Activated naive CD8-positive, alpha-beta T cell treated with anti-CD3 and anti-CD28 coated beads, Interleukin-2, amount 50 U/mL, for 24 hours (primary cell): ENCODE results near the gene PCDHB11.
"Not testable (repeated sequence)": the region's sequence is repeated elsewhere in the genome, so short reads cannot be mapped to it uniquely, and the experiment has no call there.

Experiments used
- ATAC-seq: fragments of 150-1000 bp; cut with Tn5 transposase; one replicate; pipeline ENCODE4 v1.10.0; 2021
- DNase-seq: peaks from one replicate; pipeline ENCODE4 v3.0.0; 2021
- H3K27ac Mint-ChIP-seq: one replicate; pipeline ENCODE4 v1.8.0; 2021; ENCODE audit warnings: mild to moderate bottlenecking, mixed read lengths
- H3K27me3 Mint-ChIP-seq: one replicate; pipeline ENCODE4 v1.8.0; 2021; ENCODE audit warnings: mixed read lengths
- H3K36me3 Mint-ChIP-seq: one replicate; pipeline ENCODE4 v1.8.0; 2021; ENCODE audit warnings: low read depth, mixed read lengths
- H3K4me1 Mint-ChIP-seq: one replicate; pipeline ENCODE4 v1.8.0; 2021; ENCODE audit warnings: mixed read lengths
- H3K4me3 Mint-ChIP-seq: one replicate; pipeline ENCODE4 v1.8.0; 2021; ENCODE audit warnings: mild to moderate bottlenecking, moderate library complexity, mixed read lengths
- H3K9me3 Mint-ChIP-seq: one replicate; pipeline ENCODE4 v1.8.0; 2021; ENCODE audit warnings: mixed read lengths

PCDHB11 gene

DNA sequence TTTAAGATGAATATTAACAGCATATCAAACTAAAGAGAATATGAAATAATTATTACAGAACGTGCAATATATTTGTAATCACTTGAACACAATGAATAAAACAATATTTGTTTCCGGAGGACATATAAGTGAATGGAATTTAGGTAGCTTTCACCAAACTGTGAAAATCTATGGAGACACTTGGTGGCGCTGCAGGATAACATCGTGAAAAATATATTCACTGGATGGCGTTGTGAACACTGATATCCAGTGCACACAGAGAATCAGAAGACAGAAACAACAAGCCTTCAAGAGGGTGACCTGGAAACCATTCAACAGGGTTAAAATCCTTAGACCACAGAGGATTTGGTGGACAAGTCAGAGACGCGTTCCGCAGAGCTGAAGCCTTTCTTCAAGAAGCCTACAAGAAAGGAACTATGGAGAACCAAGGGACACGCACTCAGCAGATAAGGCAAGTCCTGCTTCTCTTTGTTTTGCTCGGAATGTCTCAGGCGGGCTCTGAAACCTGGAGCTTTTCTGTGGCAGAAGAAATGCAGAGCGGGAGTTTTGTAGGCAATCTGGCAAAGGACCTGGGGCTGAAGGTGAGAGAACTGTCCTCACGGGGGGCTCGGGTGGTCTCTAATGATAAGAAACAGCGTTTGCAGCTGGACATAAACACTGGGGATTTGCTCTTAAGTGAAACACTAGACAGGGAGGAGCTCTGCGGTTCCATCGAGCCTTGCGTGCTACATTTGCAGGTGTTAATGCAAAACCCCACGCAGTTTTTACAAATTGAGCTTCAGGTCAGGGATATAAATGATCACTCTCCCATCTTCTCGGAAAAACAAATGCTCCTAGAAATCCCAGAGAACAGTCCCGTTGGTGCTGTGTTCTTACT, at the start of gene PCDHB11:
Gene PCDHB11, plus strand, starts transcription at position 269 of the 877 bp plus-strand sequence. Its CDS starts 148 bp downstream, at position 417.
- H3K36me3 Mint-ChIP-seq: peaks cover 16% of the 10 kb centered on the region
- H3K27ac Mint-ChIP-seq: no peak within 1 kb of the TSS
- H3K4me1 Mint-ChIP-seq: no peaks in the 10 kb centered on the region
- ATAC-seq: no peak
- no peak for DNase-seq
- H3K9me3 Mint-ChIP-seq: peaks cover 43% of the 10 kb centered on the region
- H3K4me3 Mint-ChIP-seq: no peak within 1 kb of the TSS
- peaks cover 38% of the 10 kb centered on the region for H3K27me3 Mint-ChIP-seq

DNA sequence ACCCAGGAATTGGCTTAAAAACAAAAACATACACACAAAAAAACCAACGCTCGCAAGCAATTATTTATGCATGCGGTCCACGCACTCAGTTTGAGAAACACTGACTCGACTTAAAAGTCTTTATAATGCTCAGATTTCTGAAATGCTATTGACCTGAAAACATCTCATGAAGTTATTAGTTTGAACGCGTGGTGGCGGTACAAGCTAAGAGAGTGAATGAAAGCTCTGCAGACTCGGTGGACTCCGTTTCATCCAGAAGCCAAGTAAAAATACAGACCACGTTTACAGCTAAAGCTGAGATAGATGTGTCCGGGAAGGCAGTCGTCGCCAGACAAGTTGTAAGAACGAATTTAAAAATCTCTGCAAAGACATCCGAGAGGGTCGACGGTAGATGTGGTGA, 49.6 kb upstream of the PCDHB11 start, which contains the start of gene PCDHB6:
Gene PCDHB6, plus strand, starts transcription at position 246 of the 400 bp plus-strand sequence. CDS start 201 bp downstream, outside the sequence.
- H3K4me3 Mint-ChIP-seq: no peak within 1 kb of the TSS
- peaks cover 10% of the 10 kb centered on the region for H3K36me3 Mint-ChIP-seq
- H3K9me3 Mint-ChIP-seq: peaks cover 16% of the 10 kb centered on the region
- H3K27ac Mint-ChIP-seq: no peak within 1 kb of the TSS
- H3K4me1 Mint-ChIP-seq: peaks cover 1% of the 10 kb centered on the region
- peaks cover 33% of the 10 kb centered on the region for H3K27me3 Mint-ChIP-seq
- no peak for DNase-seq
- no peak for ATAC-seq

DNA sequence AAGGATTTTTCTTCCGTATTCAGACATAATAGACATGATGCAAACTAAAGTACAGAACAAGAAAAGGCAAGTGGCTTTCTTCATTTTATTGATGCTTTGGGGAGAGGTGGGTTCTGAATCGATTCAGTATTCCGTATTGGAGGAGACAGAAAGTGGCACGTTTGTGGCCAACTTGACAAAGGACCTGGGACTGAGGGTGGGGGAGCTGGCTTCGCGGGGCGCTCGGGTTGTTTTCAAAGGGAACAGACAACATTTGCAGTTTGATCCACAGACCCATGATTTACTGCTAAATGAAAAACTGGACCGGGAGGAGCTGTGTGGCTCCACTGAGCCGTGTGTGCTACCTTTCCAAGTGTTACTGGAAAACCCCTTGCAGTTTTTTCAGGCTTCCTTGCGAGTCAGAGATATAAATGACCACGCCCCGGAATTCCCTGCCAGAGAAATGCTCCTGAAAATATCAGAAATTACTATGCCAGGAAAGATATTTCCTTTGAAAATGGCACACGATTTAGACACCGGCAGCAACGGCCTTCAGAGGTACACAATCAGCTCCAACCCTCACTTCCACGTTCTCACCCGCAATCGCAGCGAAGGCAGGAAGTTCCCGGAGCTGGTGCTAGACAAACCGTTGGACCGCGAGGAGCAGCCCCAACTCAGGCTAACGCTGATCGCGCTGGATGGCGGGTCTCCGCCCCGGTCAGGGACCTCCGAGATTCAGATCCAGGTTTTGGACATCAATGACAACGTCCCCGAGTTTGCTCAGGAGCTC, 49.0 kb upstream of the PCDHB11 start:
- Mint-ChIP-seq H3K4me1 (peaks cover 1% of the 10 kb centered on the region), H3K36me3 (peaks cover 10% of the 10 kb centered on the region), H3K27ac (no peak overlapping the region), H3K9me3 (peaks cover 16% of the 10 kb centered on the region), H3K27me3 (peaks cover 31% of the 10 kb centered on the region), H3K4me3 (no peak overlapping the region)
- no peak for ATAC-seq
- DNase-seq: no peak

DNA sequence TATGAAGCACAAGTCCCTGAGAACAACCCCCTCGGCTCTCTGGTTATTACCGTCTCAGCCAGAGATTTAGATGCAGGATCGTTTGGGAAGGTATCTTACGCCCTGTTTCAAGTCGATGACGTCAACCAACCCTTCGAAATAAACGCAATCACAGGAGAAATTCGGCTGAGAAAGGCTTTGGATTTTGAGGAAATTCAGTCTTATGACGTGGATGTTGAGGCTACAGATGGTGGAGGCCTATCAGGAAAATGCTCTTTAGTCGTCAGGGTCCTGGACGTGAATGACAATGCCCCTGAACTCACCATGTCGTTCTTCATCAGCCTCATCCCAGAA, 48.5 kb upstream of the PCDHB11 start:
- H3K4me1 Mint-ChIP-seq: peaks cover 1% of the 10 kb centered on the region
- peaks cover 31% of the 10 kb centered on the region for H3K27me3 Mint-ChIP-seq
- no peak for DNase-seq
- ATAC-seq: no peak
- no peak overlapping the region for H3K27ac Mint-ChIP-seq
- peaks cover 10% of the 10 kb centered on the region for H3K36me3 Mint-ChIP-seq
- peaks cover 16% of the 10 kb centered on the region for H3K9me3 Mint-ChIP-seq
- no peak overlapping the region for H3K4me3 Mint-ChIP-seq

DNA sequence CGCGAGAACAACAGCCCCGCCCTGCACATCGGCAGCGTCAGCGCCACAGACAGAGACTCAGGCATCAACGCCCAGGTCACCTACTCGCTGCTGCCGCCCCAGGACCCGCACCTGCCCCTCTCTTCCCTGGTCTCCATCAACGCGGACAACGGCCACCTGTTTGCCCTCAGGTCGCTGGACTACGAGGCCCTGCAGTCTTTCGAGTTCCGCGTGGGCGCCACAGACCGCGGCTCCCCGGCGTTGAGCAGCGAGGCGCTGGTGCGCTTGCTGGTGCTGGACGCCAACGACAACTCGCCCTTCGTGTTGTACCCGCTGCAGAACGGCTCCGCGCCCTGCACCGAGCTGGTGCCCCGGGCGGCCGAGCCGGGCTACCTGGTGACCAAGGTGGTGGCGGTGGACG, 47.8 kb upstream of the PCDHB11 start:
- H3K4me3 Mint-ChIP-seq: not testable (repeated sequence)

DNA sequence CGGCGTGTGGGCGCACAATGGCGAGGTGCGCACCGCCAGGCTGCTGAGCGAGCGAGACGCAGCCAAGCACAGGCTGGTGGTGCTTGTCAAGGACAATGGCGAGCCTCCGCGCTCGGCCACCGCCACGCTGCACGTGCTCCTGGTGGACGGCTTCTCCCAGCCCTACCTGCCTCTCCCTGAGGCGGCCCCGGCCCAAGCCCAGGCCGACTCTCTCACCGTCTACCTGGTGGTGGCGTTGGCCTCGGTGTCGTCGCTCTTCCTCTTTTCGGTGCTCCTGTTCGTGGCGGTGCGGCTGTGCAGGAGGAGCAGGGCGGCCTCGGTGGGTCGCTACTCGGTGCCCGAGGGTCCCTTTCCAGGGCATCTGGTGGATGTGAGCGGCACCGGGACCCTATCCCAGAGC, 47.3 kb upstream of the PCDHB11 start:
- ATAC-seq, H3K4me3 Mint-ChIP-seq, H3K4me1 Mint-ChIP-seq, DNase-seq, H3K27ac Mint-ChIP-seq: not testable (repeated sequence)
- Mint-ChIP-seq H3K27me3 (peaks cover 40% of the 10 kb centered on the region), H3K9me3 (peaks cover 23% of the 10 kb centered on the region), H3K36me3 (peaks cover 11% of the 10 kb centered on the region)

More for the DNA sequence above, 47.8 kb upstream of the PCDHB11 start:
- peaks cover 10% of the 10 kb centered on the region for H3K36me3 Mint-ChIP-seq
- H3K9me3 Mint-ChIP-seq: peaks cover 21% of the 10 kb centered on the region
- not testable (repeated sequence) for DNase-seq, H3K4me1 Mint-ChIP-seq, H3K27ac Mint-ChIP-seq, ATAC-seq
- peaks cover 35% of the 10 kb centered on the region for H3K27me3 Mint-ChIP-seq

DNA sequence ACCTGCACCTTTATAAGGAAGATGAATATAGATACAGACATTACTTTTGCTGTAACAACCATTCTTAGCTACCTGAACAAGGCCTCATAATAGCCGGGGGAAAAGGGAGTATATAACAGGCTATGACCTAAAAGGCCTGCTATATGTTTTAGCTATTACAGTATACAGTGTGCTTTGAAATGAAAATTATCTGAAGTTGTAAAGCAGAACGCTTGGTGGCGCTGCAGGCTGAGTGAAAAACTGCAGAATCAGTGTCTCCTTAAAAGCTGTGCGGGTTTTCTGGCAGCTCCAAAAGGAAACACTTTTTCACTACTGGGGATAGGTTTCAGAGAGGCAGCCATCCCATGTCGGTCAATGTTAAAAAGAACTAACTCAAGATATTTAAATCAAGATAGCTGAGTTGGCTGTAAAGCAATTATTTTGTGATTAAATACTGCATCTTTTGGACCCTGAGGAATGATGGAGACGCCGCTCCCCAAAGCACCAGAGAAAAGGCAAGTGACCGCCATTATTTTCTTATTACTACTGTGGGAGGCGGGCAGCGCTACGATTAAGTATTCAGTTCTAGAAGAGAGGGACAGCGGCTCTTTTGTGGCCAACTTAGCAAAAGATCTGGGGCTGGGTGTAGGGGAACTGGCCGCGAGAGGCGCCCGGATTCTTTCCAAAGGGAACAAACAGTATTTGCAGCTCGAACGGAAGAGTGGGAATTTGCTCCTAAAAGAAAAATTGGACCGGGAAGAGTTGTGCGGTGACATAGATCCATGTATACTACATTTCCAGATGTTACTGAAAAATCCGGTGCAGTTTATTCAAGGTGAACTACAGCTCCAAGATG, 43.7 kb upstream of the PCDHB11 start:
- ATAC-seq (no peak), DNase-seq (no peak)
- H3K9me3 Mint-ChIP-seq: peaks cover 17% of the 10 kb centered on the region
- no peaks in the 10 kb centered on the region for H3K4me1 Mint-ChIP-seq
- H3K36me3 Mint-ChIP-seq: peaks cover 12% of the 10 kb centered on the region
- H3K4me3 Mint-ChIP-seq: no peak overlapping the region
- peaks cover 42% of the 10 kb centered on the region for H3K27me3 Mint-ChIP-seq
- H3K27ac Mint-ChIP-seq: no peak overlapping the region

DNA sequence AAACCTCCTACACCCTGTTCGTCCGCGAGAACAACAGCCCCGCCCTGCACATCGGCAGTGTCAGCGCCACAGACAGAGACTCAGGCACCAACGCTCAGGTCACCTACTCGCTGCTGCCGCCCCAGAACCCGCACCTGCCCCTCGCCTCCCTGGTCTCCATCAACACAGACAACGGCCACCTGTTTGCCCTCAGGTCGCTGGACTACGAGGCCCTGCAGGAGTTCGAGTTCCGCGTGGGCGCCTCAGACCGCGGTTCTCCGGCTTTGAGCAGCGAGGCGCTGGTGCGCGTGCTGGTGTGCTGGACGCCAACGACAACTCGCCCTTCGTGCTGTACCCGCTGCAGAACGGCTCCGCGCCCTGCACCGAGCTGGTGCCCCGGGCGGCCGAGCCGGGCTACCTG, 42.1 kb upstream of the PCDHB11 start:
- DNase-seq, H3K4me1 Mint-ChIP-seq, H3K36me3 Mint-ChIP-seq, H3K27ac Mint-ChIP-seq, ATAC-seq, H3K4me3 Mint-ChIP-seq: not testable (repeated sequence)
- H3K9me3 Mint-ChIP-seq: peaks cover 12% of the 10 kb centered on the region
- peaks cover 38% of the 10 kb centered on the region for H3K27me3 Mint-ChIP-seq

DNA sequence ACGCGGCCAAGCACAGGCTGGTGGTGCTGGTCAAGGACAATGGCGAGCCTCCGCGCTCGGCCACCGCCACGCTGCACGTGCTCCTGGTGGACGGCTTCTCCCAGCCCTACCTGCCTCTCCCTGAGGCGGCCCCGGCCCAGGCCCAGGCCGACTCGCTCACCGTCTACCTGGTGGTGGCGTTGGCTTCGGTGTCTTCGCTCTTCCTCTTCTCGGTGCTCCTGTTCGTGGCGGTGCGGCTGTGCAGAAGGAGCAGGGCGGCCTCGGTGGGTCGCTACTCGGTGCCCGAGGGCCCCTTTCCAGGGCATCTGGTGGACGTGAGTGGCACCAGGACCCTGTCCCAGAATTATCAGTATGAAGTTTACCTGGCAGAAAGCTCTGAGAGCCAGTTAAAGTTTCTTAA, 41.5 kb upstream of the PCDHB11 start:
- not testable (repeated sequence) for H3K4me1 Mint-ChIP-seq, H3K4me3 Mint-ChIP-seq, H3K36me3 Mint-ChIP-seq, DNase-seq, H3K27ac Mint-ChIP-seq, ATAC-seq
- peaks cover 36% of the 10 kb centered on the region for H3K27me3 Mint-ChIP-seq
- H3K9me3 Mint-ChIP-seq: peaks cover 12% of the 10 kb centered on the region

DNA sequence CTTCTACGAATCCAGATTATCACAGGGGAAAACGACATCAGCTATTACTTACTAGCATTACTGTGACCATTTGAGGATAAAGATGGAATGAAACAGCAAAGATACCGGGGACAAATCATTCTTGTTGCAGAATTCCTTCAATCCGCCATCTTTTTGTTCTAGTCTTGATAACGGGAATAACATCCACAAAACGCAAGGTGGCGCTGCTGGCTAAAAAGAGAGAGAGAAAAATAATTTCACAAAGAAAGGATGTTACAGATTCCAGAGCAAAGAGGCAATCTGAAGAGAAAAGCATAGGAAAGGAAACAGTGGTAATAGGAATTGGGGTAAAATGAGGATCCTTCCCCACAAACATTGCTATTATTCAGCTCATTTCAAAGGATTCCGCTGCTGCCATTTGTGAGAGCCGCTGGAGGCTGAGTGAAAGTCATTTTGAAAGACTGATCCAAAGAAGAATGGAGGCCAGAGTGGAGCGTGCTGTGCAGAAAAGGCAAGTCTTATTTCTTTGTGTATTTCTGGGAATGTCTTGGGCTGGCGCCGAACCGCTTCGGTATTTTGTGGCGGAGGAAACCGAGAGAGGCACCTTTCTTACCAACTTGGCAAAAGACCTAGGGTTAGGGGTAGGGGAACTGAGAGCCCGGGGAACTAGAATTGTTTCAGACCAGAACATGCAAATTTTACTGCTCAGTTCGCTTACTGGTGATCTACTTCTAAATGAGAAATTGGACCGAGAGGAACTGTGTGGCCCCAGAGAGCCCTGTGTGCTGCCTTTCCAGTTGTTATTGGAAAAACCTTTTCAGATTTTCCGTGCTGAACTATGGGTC, 26.8 kb upstream of the PCDHB11 start, which contains the start of gene PCDHB7:
Gene PCDHB7, plus strand, starts transcription at position 264 of the 824 bp plus-strand sequence. Its CDS starts 192 bp downstream, at position 456.
- no peak within 1 kb of the TSS for H3K27ac Mint-ChIP-seq
- peaks cover 5% of the 10 kb centered on the region for H3K36me3 Mint-ChIP-seq
- H3K4me3 Mint-ChIP-seq: no peak within 1 kb of the TSS
- H3K4me1 Mint-ChIP-seq: no peaks in the 10 kb centered on the region
- peaks cover 38% of the 10 kb centered on the region for H3K27me3 Mint-ChIP-seq
- H3K9me3 Mint-ChIP-seq: peaks cover 24% of the 10 kb centered on the region
- peak; percentile 19 for DNase-seq
- no peak for ATAC-seq

DNA sequence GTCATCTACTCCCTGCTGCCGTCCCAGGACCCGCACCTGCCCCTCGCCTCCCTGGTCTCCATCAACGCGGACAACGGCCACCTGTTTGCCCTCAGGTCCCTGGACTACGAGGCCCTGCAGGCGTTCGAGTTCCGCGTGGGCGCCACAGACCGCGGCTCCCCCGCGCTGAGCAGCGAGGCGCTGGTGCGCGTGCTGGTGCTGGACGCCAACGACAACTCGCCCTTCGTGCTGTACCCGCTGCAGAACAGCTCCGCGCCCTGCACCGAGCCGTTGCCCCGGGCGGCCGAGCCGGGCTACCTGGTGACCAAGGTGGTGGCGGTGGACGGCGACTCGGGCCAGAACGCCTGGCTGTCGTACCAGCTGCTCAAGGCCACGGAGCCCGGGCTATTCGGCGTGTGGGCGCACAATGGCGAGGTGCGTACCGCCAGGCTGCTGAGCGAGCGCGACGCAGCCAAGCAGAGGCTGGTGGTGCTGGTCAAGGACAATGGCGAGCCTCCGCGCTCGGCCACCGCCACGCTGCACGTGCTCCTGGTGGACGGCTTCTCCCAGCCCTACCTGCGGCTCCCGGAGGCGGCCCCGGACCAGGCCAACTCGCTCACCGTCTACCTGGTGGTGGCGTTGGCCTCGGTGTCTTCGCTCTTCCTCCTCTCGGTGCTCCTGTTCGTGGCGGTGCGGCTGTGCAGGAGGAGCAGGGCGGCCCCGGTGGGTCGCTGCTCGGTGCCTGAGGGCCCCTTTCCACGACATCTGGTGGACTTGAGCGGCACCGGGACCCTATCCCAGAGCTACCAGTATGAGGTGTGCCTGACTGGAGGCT, 24.9 kb upstream of the PCDHB11 start:
- H3K4me1 Mint-ChIP-seq, ATAC-seq, DNase-seq, H3K4me3 Mint-ChIP-seq, H3K27ac Mint-ChIP-seq, H3K36me3 Mint-ChIP-seq: not testable (repeated sequence)
- Mint-ChIP-seq H3K9me3 (peaks cover 13% of the 10 kb centered on the region), H3K27me3 (peaks cover 23% of the 10 kb centered on the region)

DNA sequence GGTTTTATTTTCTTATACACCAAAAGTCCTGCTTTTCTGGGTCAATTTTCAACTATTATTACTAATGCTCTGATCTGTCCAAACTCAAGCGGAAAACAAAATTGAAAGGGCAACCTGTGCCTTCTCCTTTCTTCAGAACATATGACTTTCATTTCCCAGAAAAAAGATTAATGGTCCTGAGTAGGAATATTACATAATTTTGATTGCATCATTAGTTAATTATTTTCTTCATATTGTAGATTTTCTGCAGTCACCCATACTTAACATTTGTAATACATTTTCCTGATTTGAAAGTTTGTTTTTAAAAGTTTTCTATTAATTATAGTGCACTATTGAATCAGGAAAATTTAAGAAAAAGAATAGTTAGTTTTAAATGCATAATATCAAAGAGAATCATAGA, 23.5 kb upstream of the PCDHB11 start:
- ATAC-seq: no peak
- H3K27ac Mint-ChIP-seq: no peak overlapping the region
- H3K36me3 Mint-ChIP-seq: peaks cover 5% of the 10 kb centered on the region
- H3K27me3 Mint-ChIP-seq: peaks cover 24% of the 10 kb centered on the region
- peaks cover 20% of the 10 kb centered on the region for H3K9me3 Mint-ChIP-seq
- no peak overlapping the region for H3K4me3 Mint-ChIP-seq
- no peaks in the 10 kb centered on the region for H3K4me1 Mint-ChIP-seq
- DNase-seq: no peak
